Measurements from ENCODE around the gene DUT.

DNA sequence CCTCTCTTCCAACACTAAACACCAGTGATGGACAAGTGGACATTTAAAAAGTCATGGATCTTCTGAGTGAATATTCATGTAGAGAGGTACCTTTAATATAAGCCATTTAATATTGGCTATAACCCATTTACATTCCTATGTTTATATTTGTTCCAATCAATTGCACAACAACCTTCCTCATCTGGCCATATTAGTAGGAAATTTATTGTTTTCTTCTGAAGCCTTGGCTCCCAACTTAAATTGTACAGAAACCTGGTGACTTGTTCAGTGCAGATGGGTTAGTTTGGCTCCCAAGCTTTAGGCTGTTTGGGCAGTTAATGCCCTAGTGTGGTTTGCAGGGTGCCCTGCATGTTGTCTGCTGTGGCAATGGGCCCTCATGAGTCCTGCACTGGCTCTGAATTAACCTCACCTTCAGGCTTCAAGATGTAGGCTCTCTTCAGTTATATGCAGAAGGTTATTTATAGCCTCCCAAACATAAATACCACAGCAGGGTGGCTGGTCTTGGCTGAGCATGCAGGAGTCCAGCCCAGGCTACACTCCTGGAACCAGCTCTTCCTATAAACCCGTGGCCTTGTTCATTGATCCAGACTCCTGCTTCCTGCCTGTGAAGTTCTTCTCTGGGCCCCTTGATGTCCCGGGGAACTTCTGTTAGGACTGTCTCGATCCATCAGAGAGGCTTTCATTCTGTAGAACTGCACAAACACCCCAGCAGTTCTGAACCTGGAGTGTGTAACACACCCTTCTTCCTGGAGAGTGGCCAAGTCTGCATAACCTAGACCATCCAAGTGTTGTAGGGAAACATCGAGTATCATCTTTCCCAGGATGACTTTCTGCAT, 57.0 kb downstream of the DUT start:
- TF ChIP-seq CTCF (conservative IDR thresholded peaks at IDR 0.05; ENCODE audit: low read depth, low read length) (no peak), EZH2 (IDR thresholded peaks at IDR 0.05; ENCODE audit: borderline replicate concordance, low read depth, low read length, poor library complexity, severe bottlenecking) (no peak)

Measured in A673 (cell line).